Panc1 (cell line): ENCODE results near the gene RAB3B.

Experiments
- CTCF ChIP-seq: fragments of 450-650 bp; IDR thresholded peaks from 2 replicates; pipeline ENCODE4 v1.5.1; 2017; ENCODE audit warnings: mild to moderate bottlenecking
- POLR2AphosphoS5 ChIP-seq: IDR thresholded peaks from 2 replicates; pipeline ENCODE4 v1.6.1; 2012; ENCODE audit warnings: mild to moderate bottlenecking, low read depth, low read length, moderate library complexity
- REST ChIP-seq, 2 experiments: IDR thresholded peaks; 2 replicates each; pipeline ENCODE4 v1.6.1; 2011 to 2012; ENCODE audit warnings: low read depth in 2 of 2, control low read depth in 1 of 2, low read length in 1 of 2, mild to moderate bottlenecking in 1 of 2, moderate library complexity in 1 of 2; ENCODE audit not compliant: insufficient read depth in 1 of 2

GRCh38 chr1:52002038-52002917 is 11.8 kb upstream of the RAB3B start:
- TF ChIP-seq CTCF: peak; percentile 87
- peak; percentile 94 to 95 for TF ChIP-seq REST (IDR thresholded peaks at IDR 0.05; ENCODE audit: insufficient read depth in 1 of 2, low read depth in 2 of 2, low read length in 1 of 2)
- TF ChIP-seq POLR2AphosphoS5: no peak
